Endodermal cell (in vitro differentiated cells): ENCODE measurements around the gene DGKZ. TPM values are rescaled to one million over a fixed set of nuclear protein-coding genes. Genes with fewer than 3 reads are reported as not detected.

Experiments used
- DNase-seq: peaks from one replicate; pipeline ENCODE4 v3.0.0-alpha.2; 2017
- H3K27ac ChIP-seq: 2 replicates; pipeline ENCODE4 v1.5.1; 2013; ENCODE audit warnings: mild to moderate bottlenecking, low read depth, low read length, moderate library complexity
- H3K27me3 ChIP-seq: 2 replicates; pipeline ENCODE4 v1.6.1; 2013; ENCODE audit warnings: mild to moderate bottlenecking, low read length, moderate library complexity; ENCODE audit not compliant: insufficient read depth, control insufficient read depth, poor library complexity, severe bottlenecking
- H3K36me3 ChIP-seq: 2 replicates; pipeline ENCODE4 v1.7.0; 2013; ENCODE audit warnings: mild to moderate bottlenecking, low read length, moderate library complexity; ENCODE audit not compliant: control insufficient read depth, insufficient read depth
- H3K4me1 ChIP-seq: one replicate; pipeline ENCODE4 v1.7.0; 2013; ENCODE audit warnings: low read length; ENCODE audit not compliant: control insufficient read depth, insufficient read depth
- H3K4me3 ChIP-seq: 2 replicates; pipeline ENCODE4 v1.5.1; 2013; ENCODE audit warnings: mild to moderate bottlenecking, low read length, moderate library complexity
- H3K9ac ChIP-seq: 2 replicates; pipeline ENCODE4 v1.6.1; 2013; ENCODE audit warnings: mild to moderate bottlenecking, low read length, moderate library complexity; ENCODE audit not compliant: poor library complexity, severe bottlenecking; ENCODE audit errors: extremely low read depth
- H3K9me3 ChIP-seq: 2 replicates; pipeline ENCODE4 v1.6.1; 2013; ENCODE audit warnings: mild to moderate bottlenecking, low read length, moderate library complexity; ENCODE audit not compliant: control insufficient read depth
- H3K27ac Mint-ChIP-seq: 2 replicates; pipeline ENCODE4 v1.8.0; 2020; ENCODE audit warnings: mixed read lengths
- H3K27me3 Mint-ChIP-seq: 2 replicates; pipeline ENCODE4 v1.8.0; 2021; ENCODE audit warnings: mild to moderate bottlenecking, mixed read lengths; ENCODE audit not compliant: insufficient read depth
- H3K36me3 Mint-ChIP-seq: 2 replicates; pipeline ENCODE4 v1.8.0; 2020; ENCODE audit warnings: low read depth, mixed read lengths
- H3K4me1 Mint-ChIP-seq: 2 replicates; pipeline ENCODE4 v1.8.0; 2020; ENCODE audit warnings: mixed read lengths
- H3K4me3 Mint-ChIP-seq: 2 replicates; pipeline ENCODE4 v1.8.0; 2020; ENCODE audit warnings: mild to moderate bottlenecking, moderate library complexity, mixed read lengths
- H3K9me3 Mint-ChIP-seq: 2 replicates; pipeline ENCODE4 v1.8.0; 2020; ENCODE audit warnings: mild to moderate bottlenecking, mixed read lengths
- CTCF ChIP-seq: fragments of 200-600 bp; sonication (generic); conservative IDR thresholded peaks from 2 replicates; pipeline ENCODE4 v1.5.0; 2021; ENCODE audit warnings: antibody characterized with exemption, mild to moderate bottlenecking
- WGBS, 2 experiments: methylation state at CpG; one replicate each; pipeline versions ENCODE4 v1.1.5 to v1.1.7; 2013; ENCODE audit warnings: missing lambda C conversion rate in 2 of 2, mixed read lengths in 1 of 2; ENCODE audit not compliant: insufficient coverage in 1 of 2, insufficient read length in 1 of 2; 5-methylcytosine and 5-hydroxymethylcytosine counted together
- total RNA-seq, 2 donors: library from RNA; stranded (reverse); fragmentation: NEBNext Ultra II Directional in 1 of 2; extraction: Animal tissue kit (Norgen Biotek cat#: 25700) in 1 of 2; gene quantifications; 2 replicates in 1 of 2; 3 replicates in 1 of 2; pipeline ENCODE4 v1.2.1, GENCODE V29; 2021

Gene DGKZ
- total RNA-seq, 2 donors from 2014 or later, result 49.6 to 57.3 TPM

GRCh38 chr11:46382646-46383403 is 35.6 kb downstream of the DGKZ start:
- no peaks in the 10 kb centered on the region for H3K9me3 ChIP-seq
- no peaks in the 10 kb centered on the region for H3K9me3 Mint-ChIP-seq
- H3K4me3 Mint-ChIP-seq, result peak overlapping the region; percentile 82
- peaks cover 35% of the 10 kb centered on the region for H3K27me3 ChIP-seq
- H3K4me1 Mint-ChIP-seq, result peaks cover 9% of the 10 kb centered on the region
- peaks cover 20% of the 10 kb centered on the region for H3K36me3 ChIP-seq
- peak overlapping the region; percentile 83 for H3K9ac ChIP-seq
- TF ChIP-seq CTCF, result peak; percentile 87
- H3K27ac ChIP-seq, result peak overlapping the region; percentile 90
- H3K27me3 Mint-ChIP-seq, result peaks cover 46% of the 10 kb centered on the region
- H3K4me3 ChIP-seq, result peak overlapping the region; percentile 88
- 41 to 65% methylated on average over 9 to 18 of the region's 18 CpGs for WGBS, 2 experiments
- H3K4me1 ChIP-seq, result peaks cover 9% of the 10 kb centered on the region
- H3K27ac Mint-ChIP-seq, result no peak overlapping the region
- peak; percentile 85 for DNase-seq
- peaks cover 14% of the 10 kb centered on the region for H3K36me3 Mint-ChIP-seq

GRCh38 chr11:46383404-46383758 is 36.1 kb downstream of the DGKZ start:
- TF ChIP-seq CTCF, result peak; percentile 10
- Histone ChIP-seq H3K36me3 (peaks cover 15% of the 10 kb centered on the region), H3K27ac (no peak overlapping the region), H3K27me3 (peaks cover 41% of the 10 kb centered on the region), H3K9me3 (no peaks in the 10 kb centered on the region), H3K9ac (no peak overlapping the region), H3K4me3 (peak overlapping the region; percentile 88), H3K4me1 (peaks cover 14% of the 10 kb centered on the region)
- peaks cover 51% of the 10 kb centered on the region for H3K27me3 Mint-ChIP-seq
- H3K9me3 Mint-ChIP-seq, result no peaks in the 10 kb centered on the region
- DNase-seq, result no peak
- H3K4me3 Mint-ChIP-seq, result peak overlapping the region; percentile 82
- H3K27ac Mint-ChIP-seq, result no peak overlapping the region
- H3K4me1 Mint-ChIP-seq, result peaks cover 14% of the 10 kb centered on the region
- 83% methylated on average over 7 of the region's 7 CpGs; no CpG with 5 or more reads in 1 of the 2 experiments for WGBS, 2 experiments
- H3K36me3 Mint-ChIP-seq, result peaks cover 12% of the 10 kb centered on the region

- no peak for DNase-seq
- H3K9ac ChIP-seq, result no peak overlapping the region
- TF ChIP-seq CTCF, result no peak
- no peak overlapping the region for H3K4me3 ChIP-seq
- peaks cover 16% of the 10 kb centered on the region for H3K4me1 Mint-ChIP-seq
- H3K36me3 ChIP-seq, result peaks cover 12% of the 10 kb centered on the region
- WGBS, 2 experiments, result 84 to 91% methylated on average over 6 to 12 of the region's 12 CpGs
- no peak overlapping the region for H3K4me3 Mint-ChIP-seq
- H3K27me3 Mint-ChIP-seq, result peaks cover 54% of the 10 kb centered on the region
- H3K27ac ChIP-seq, result no peak overlapping the region
- peaks cover 48% of the 10 kb centered on the region for H3K27me3 ChIP-seq
- peaks cover 17% of the 10 kb centered on the region for H3K4me1 ChIP-seq
- H3K9me3 Mint-ChIP-seq, result no peaks in the 10 kb centered on the region
- no peak overlapping the region for H3K27ac Mint-ChIP-seq
- peaks cover 12% of the 10 kb centered on the region for H3K36me3 Mint-ChIP-seq
- H3K9me3 ChIP-seq, result no peaks in the 10 kb centered on the region
Observed at GRCh38 chr11:46383974-46384701, 36.9 kb downstream of the DGKZ start.
